ENCODE data around the gene AMOTL1.
"Not testable (repeated sequence)": the region's sequence is repeated elsewhere in the genome, so short reads cannot be mapped to it uniquely, and the experiment has no call there.

The AMOTL1 gene

DNA sequence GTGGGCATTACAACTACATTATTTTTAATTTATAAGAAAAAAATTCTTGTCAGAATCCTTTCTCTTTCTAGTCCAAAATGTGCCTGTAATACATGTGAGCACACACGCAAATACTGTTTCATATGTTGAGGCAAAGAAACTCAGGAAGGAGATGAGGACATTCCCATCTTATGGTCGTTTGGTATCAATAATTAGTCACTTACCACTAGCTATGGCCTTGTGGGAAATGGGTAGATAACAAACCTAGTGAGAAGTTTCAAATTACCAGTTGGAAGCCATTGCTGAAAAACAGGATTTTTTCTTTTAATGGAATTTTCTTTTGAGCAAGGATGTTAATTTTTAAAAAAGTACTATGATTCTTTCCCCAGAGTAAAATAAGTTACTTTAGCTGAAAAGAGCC, 25.7 kb downstream of the AMOTL1 start:
- DNase-seq, result no peak

DNA sequence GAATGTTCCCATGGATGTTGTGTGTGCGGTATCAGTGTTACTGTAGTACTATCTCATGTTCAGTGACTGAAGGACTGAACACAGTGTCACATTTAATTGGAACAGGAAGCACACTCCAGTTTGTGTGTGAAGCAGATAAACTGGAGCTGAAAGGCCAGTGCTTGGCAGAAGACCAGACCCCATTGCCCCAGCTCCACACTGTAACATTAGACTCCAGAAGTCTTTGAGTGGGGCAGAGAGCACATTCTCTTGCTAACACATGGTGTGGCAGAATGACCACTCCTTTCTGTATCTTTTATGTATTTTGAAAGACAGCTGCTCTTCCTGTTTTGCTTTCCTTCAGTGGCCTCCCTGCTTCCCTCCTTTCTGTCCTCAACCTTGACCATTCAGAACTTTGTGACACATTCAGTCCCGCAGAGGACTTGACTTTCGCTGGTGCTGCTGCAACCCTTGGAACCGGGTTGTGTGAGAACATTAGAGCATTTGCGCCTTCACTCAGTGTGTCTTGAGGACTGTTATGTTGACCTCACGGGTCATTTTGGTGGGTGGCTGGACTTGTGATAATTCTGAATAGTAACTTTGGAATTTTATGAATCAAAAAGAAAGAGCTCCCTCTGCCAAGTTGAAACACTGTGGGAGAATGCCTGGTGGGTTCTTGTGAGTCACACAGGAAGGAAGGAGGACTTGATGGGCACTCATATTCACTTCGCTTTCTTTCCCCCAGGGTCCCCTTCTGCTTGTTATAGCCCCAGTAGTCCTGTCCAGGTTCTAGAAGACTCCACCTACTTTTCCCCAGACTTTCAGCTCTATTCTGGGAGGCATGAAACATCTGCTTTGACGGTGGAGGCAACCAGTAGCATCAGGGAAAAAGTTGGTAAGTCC, 26.4 kb downstream of the AMOTL1 start:
- peak; percentile 89 for DNase-seq

DNA sequence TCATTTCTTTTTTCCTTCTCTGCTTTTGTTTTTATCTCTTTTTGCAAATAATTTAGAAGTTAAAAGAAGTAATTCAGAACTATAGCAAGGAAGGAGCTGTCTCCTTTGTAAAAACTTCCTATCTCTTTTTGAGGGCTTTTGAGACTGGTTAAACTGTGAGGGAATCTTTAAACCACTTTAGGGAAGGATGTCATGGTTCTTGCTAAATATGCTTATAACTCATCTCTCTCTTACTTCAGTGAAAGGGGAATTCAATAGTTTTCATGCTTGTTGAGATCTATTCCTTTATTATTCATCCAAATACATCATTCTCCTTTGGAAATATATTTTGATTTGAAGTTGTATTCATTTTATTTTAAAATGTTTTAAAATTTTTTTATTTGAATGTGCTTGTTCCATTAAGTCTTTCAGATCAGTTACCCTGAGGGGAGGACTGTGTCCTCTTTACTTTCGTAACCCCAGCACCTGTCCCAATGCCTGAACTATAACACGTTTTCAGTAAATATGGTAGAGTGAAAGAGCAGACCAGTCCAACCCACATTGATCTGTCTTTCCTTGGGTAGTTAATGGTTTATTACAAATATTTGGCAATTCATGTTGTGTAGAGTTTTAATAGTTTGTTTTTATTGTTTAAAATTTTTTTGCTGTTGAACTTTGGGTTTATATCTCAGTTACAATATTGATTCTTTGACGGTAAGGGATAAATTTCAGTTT, 27.5 kb downstream of the AMOTL1 start:
- no peak for DNase-seq

DNA sequence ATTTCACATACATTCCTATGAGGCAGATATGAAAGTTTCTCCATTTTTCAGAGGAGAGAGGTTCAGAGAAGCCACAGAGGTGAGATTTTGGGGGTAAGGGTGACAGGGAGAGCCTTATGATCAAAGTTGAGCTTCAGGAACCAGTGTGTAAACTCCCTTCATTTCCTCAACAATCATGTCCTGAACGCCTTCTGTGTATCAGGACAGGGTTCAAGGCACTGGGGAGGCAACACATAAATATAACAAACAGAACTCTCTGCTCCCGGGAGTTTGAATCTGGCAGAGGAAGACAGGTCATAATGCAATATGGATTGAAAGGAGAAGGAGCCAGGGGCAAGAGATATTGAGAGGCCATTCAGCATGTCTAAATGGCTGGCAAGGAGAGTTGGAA, 28.0 kb downstream of the AMOTL1 start:
- DNase-seq, result no peak

- DNase-seq, result no peak
Measured at GRCh38 chr11:94796863-94797262, 28.7 kb downstream of the AMOTL1 start.

DNA sequence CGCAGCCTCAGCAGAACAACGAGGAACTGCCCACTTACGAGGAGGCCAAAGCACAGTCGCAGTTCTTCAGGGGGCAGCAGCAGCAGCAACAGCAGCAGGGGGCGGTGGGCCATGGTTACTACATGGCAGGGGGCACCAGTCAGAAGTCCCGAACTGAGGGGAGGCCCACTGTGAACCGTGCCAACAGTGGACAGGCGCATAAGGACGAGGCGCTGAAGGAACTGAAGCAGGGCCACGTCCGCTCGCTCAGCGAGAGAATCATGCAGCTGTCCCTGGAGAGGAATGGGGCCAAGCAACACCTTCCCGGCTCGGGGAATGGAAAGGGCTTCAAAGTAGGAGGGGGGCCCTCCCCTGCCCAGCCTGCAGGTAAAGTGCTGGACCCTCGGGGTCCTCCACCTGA, 31.6 kb downstream of the AMOTL1 start:
- DNase-seq, result no peak

- no peak for DNase-seq
Measured at GRCh38 chr11:94800414-94800813, 32.3 kb downstream of the AMOTL1 start.

DNA sequence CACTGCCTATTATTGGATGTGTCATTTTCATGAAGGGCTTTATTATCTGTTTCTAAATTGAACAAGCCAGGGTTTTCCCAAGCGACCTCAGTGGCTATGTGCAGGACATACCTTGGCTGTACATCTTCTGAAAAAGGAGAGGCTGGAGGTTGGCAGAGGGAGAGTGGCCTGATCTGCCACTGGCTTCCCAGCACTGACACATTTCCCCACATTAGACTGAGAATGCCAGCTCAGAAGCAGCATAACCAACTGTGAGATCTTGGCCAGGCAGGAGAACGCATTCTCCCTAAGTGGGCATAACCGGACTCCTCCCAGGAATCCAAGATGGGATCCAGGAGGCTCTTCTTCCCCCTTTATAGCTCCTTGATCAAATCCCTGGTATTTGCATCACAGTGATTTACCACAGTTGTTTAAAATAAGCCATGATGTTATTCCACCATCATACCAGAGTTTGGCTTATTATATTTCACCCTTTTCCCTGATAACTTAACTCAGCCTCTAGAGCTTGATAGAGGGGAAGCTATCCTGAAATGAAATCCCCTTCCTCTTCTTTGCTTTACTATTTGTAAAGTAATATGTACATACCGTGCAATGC, 33.8 kb downstream of the AMOTL1 start:
- DNase-seq, result no peak

GRCh38 chr11:94802501-94802900, 34.3 kb downstream of the AMOTL1 start:
- DNase-seq, result no peak

- no peak for DNase-seq
Measured at GRCh38 chr11:94803491-94803890, 35.3 kb downstream of the AMOTL1 start.

DNA sequence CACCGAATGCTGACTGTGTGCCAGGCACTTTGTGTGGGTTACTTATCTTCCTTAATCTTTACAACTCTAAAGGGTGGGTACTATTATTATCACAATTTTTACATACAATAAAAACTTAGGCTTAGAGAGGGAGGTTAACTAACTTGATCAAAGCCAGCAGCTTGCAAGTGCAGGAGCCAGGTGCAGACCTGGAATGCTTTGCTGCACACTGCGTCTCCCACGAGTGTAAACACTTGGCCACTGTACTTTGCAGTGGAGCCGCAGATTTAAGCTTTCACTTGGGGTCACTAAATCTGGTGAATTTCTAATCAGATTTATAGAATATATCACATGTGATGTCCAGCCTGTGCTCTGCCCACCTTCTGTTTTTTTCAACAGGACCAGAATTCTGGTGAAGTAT, 36.7 kb downstream of the AMOTL1 start:
- no peak for DNase-seq

- DNase-seq, result no peak
Measured at GRCh38 chr11:94806014-94806413, 37.9 kb downstream of the AMOTL1 start.

DNA sequence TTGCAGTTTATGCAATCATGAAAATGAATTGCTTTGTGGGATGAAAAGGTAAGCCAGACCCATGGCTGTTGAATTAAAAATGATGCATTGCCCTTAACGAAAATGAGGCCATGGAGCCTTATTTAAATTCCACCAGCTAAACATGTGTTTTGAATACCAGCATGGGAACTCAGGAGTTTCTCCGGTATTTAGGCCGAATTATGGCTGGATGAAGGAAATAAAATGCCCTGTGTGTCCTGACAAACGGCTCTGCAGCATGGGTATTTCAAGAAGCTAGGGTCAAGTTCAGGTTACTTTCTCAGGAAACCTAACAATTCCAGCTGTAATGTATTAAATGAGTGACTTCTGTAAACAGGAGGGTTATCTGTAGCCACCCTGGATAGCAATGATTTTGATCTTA, 38.3 kb downstream of the AMOTL1 start:
- no peak for DNase-seq

DNA sequence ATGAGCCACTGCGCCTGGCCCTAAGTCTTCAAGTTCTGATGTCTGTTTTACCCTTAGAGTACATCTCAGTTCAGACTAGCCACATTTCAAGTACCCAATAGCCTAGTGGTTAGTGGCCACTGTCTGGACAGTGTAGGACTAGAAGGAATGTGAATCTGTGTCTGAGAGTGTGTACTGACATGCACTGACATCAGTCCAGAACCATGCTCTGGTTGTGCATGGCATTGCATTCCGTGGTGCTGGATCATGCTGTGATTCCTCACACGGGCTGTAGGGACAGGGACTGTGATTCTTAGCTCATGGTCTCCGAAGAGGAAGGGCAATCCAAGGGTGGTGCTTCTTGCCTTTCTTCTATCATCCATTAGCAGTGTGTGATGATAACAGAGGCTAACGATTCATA, 41.1 kb downstream of the AMOTL1 start:
- DNase-seq, result no peak

GRCh38 chr11:94812724-94813720, 44.9 kb downstream of the AMOTL1 start:
- not testable (repeated sequence) for DNase-seq

DNA sequence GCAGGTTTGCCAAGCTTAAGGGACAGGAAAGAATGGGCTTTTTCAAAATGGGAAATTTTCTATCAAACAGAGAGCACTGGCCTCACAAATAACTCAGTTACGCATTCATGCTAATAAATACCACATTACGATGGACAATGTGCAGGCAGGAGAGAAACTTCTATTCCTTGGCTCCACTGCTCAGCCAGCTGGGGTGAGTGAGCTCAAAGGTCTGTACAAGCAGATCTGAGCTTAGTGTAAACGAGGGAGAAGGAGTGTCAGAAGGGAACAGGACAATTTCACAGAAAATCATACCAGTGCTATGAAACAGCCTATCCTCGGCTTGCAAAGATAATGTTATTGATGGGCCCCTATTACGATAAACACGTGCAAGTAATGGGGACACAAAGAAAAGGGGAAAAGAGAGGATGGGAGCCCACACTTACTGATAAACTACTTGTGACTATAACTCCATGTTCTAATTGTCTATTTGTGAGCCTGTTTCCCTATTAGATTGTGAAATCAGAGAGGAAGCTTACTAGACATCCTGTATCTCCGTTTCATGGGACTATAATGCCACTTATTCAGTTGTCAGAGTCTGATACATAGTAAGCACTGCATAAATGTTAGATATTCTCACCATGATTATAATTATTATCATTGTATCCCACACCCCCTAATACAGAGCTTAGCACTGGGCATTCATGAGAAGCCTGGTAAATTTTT, 46.3 kb downstream of the AMOTL1 start:
- DNase-seq, result no peak

DNA sequence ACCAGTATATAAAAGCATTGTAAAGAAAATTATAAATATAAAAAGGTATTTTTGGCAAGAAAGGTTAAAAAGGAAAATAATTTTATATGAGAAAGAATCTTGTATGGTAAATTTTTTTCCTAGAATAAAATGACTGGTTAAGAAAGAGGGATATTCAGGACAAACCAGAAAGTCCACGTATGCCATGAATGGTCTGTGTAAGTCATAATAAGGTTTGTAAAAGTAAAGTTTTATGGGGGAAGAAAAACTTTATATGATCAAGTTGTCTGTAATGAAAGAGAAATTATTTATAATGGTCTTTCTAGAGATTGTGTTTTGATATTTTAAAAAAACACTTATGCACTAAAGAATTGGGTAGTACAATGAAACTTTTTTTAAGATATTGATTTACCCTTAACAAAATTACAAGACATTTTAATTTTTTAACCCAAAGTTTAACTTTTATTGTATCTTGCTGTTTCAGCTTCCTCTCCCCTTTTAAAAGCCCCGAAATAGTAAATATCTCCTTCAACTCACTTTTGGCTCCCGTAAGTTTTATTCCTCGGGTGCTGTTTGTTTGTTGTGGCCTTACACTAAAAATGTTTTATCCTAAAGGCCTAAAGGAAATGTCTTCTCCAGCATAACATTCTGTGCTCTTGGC, 47.7 kb downstream of the AMOTL1 start:
- no peak for DNase-seq

GRCh38 chr11:94820480-94820879, 52.3 kb downstream of the AMOTL1 start:
- DNase-seq, result no peak

DNA sequence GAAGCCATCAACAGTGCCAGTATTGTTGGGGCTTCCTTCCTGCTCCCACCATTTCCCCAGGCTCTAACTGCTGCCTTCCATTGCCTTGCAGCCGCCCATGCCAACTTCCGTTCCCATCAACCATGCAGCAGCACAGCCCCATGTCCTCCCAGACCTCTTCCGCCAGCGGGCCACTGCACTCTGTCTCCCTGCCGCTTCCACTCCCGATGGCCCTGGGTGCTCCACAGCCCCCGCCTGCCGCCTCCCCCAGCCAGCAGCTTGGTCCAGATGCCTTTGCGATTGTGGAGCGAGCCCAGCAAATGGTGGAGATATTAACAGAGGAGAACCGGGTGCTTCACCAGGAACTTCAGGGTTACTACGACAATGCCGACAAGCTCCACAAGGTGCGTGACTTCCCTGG, 53.3 kb downstream of the AMOTL1 start:
- no peak for DNase-seq

DNA sequence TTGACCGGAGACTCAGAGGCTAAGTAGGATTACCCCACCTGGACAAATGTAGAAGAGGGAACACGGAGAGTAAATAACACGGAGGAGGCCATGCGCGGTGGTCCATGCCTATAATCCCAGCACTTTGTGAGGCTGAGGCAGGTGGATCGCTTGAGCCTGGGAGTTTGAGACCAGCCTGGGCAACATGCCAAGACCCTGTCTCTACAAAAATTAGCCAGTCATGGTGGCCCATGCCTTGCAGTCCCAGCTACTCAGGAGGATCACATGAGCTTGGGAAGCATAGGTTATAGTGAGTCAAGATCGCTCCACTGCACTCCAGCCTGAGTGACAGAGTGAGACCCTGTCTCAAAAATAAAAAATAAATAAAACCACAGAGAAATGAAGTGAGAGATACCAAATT, 53.9 kb downstream of the AMOTL1 start:
- DNase-seq, result no peak

DNA sequence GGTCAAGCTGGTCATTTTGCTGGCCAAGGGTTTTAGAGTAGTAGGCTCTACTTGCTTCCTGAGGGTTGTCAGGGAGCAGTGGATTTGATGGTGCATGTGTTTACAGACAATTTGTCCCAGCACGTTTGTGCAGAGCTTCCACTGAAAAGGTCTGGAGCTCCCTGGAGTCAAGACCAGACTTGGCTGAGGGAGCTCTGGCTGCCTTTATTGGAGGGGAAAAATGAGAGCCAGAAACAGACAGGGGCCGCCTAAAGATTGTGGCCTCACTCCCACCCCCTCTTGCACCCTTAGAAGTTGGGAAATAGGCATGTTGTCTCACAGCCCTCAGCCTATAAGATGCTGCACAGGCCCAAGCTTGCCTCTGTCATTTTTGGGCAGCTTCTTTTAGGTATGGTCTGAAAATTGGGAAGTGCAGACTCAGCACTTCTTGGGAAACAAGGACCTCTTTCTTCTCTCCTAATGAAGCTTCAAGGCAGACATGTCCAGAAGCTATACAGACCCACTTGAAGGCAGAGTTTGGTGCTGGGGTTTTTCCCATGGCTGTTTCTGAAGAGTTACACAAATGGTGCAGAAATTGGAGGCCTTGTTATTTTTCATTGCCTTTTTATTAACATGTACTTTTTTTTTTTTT, 55.1 kb downstream of the AMOTL1 start:
- DNase-seq, result no peak
